WTC11 (cell line): Measurements from ENCODE around the gene ITGA11. TPM values are rescaled to one million over a fixed set of nuclear protein-coding genes. Genes with fewer than 3 reads are reported as not detected.

Source experiments
- ATAC-seq: fragments of 200-7000 bp; cut with Tn5 transposase; 2 replicates; pipeline ENCODE4 v1.10.0; 2021; ENCODE audit warnings: mild to moderate bottlenecking, moderate library complexity
- CTCF ChIA-PET: fragments of 300-600 bp; sonication (Branson Sonifier 250); formaldehyde crosslinking; loops from one replicate; lab custom pipeline; 2021; ENCODE audit warnings: antibody characterized with exemption; lab: Charles Lee
- POLR2A ChIA-PET: fragments of 350-600 bp; sonication (Branson Sonifier 250); formaldehyde crosslinking; loops from one replicate; lab custom pipeline; 2021; ENCODE audit warnings: antibody characterized with exemption; lab: Charles Lee
- DNase-seq: peaks from one replicate; pipeline ENCODE4 v3.0.0; 2021; ENCODE audit warnings: low spot score
- H3K27ac Mint-ChIP-seq: 2 replicates; pipeline ENCODE4 v1.8.0; 2021; ENCODE audit warnings: mixed read lengths
- H3K27me3 Mint-ChIP-seq: 2 replicates; pipeline ENCODE4 v1.8.0; 2021; ENCODE audit warnings: low read depth, mild to moderate bottlenecking, moderate library complexity, mixed read lengths
- H3K36me3 Mint-ChIP-seq: 2 replicates; pipeline ENCODE4 v1.8.0; 2021; ENCODE audit warnings: mixed read lengths
- H3K4me1 Mint-ChIP-seq: 2 replicates; pipeline ENCODE4 v1.8.0; 2022; ENCODE audit warnings: mixed read lengths
- H3K4me3 Mint-ChIP-seq: 2 replicates; pipeline ENCODE4 v1.8.0; 2021; ENCODE audit warnings: mild to moderate bottlenecking, moderate library complexity, mixed read lengths
- H3K9me3 Mint-ChIP-seq: 2 replicates; pipeline ENCODE4 v1.8.0; 2021; ENCODE audit warnings: mixed read lengths
- ATF1 ChIP-seq: sonication (generic); formaldehyde crosslinking; IDR thresholded peaks from 2 replicates; pipeline ENCODE4 v1.8.1; 2023; ENCODE audit warnings: mild to moderate bottlenecking, moderate library complexity, missing genetic modification reagents
- E2F1 ChIP-seq: sonication (generic); formaldehyde crosslinking; IDR thresholded peaks from 2 replicates; pipeline ENCODE4 v1.8.0; 2022; ENCODE audit warnings: mild to moderate bottlenecking, missing genetic modification reagents
- E2F5 ChIP-seq: sonication (generic); formaldehyde crosslinking; IDR thresholded peaks from 2 replicates; pipeline ENCODE4 v1.8.1; 2022; ENCODE audit warnings: mild to moderate bottlenecking, moderate library complexity, missing genetic modification reagents
- ELF4 ChIP-seq: sonication (generic); formaldehyde crosslinking; IDR thresholded peaks from 2 replicates; pipeline ENCODE4 v1.8.1; 2022; ENCODE audit warnings: low read depth, mild to moderate bottlenecking, moderate library complexity, missing genetic modification reagents
- ETV6 ChIP-seq: sonication (generic); formaldehyde crosslinking; IDR thresholded peaks from 2 replicates; pipeline ENCODE4 v1.8.1; 2022; ENCODE audit warnings: mild to moderate bottlenecking, missing genetic modification reagents
- FOXK1 ChIP-seq: sonication (generic); formaldehyde crosslinking; IDR thresholded peaks from 2 replicates; pipeline ENCODE4 v1.8.0; 2022; ENCODE audit warnings: mild to moderate bottlenecking, moderate library complexity, missing genetic modification reagents
- GABPB1 ChIP-seq: sonication (generic); formaldehyde crosslinking; IDR thresholded peaks from 2 replicates; pipeline ENCODE4 v1.8.1; 2023; ENCODE audit warnings: mild to moderate bottlenecking, missing genetic modification reagents
- KAT7 ChIP-seq: sonication (generic); formaldehyde crosslinking; IDR thresholded peaks from 2 replicates; pipeline ENCODE4 v1.8.1; 2023; ENCODE audit warnings: missing genetic modification reagents, mild to moderate bottlenecking, borderline replicate concordance
- MAX ChIP-seq: sonication (generic); formaldehyde crosslinking; IDR thresholded peaks from 2 replicates; pipeline ENCODE4 v1.8.0; 2022; ENCODE audit warnings: mild to moderate bottlenecking, missing genetic modification reagents
- PRDM15 ChIP-seq: sonication (generic); formaldehyde crosslinking; IDR thresholded peaks from 2 replicates; pipeline ENCODE4 v1.8.0; 2022; ENCODE audit warnings: missing genetic modification reagents
- RELA ChIP-seq: sonication (generic); formaldehyde crosslinking; IDR thresholded peaks from 2 replicates; pipeline ENCODE4 v1.8.1; 2022; ENCODE audit warnings: missing genetic modification reagents, mild to moderate bottlenecking, borderline replicate concordance
- SP1 ChIP-seq: sonication (generic); formaldehyde crosslinking; conservative IDR thresholded peaks from 2 replicates; pipeline ENCODE4 v1.8.1; 2022; ENCODE audit warnings: missing genetic modification reagents
- USF1 ChIP-seq: sonication (generic); formaldehyde crosslinking; IDR thresholded peaks from 2 replicates; pipeline ENCODE4 v1.8.0; 2022; ENCODE audit warnings: mild to moderate bottlenecking, missing genetic modification reagents
- ZBTB21 ChIP-seq: sonication (generic); formaldehyde crosslinking; IDR thresholded peaks from 2 replicates; pipeline ENCODE4 v1.8.1; 2023; ENCODE audit warnings: mild to moderate bottlenecking, missing genetic modification reagents, borderline replicate concordance
- ZNF219 ChIP-seq: sonication (generic); formaldehyde crosslinking; IDR thresholded peaks from 2 replicates; pipeline ENCODE4 v1.8.0; 2023; ENCODE audit warnings: missing genetic modification reagents, mild to moderate bottlenecking, borderline replicate concordance
- ZNF317 ChIP-seq: sonication (generic); formaldehyde crosslinking; IDR thresholded peaks from 2 replicates; pipeline ENCODE4 v1.8.1; 2023; ENCODE audit warnings: low read depth, mild to moderate bottlenecking, moderate library complexity, missing genetic modification reagents, borderline replicate concordance
- ZNF671 ChIP-seq: fragments of 250-450 bp; sonication (Bioruptor Pico); IDR thresholded peaks from 2 replicates; pipeline ENCODE4 v1.8.0; 2021; ENCODE audit warnings: mild to moderate bottlenecking
- ZSCAN18 ChIP-seq: fragments of 250-450 bp; sonication (Bioruptor Pico); IDR thresholded peaks from 2 replicates; pipeline ENCODE4 v2.1.2; 2022; ENCODE audit warnings: mild to moderate bottlenecking, moderate library complexity
- total RNA-seq: library from RNA; stranded (reverse); gene quantifications from 3 replicates; pipeline ENCODE4 v1.2.3, GENCODE V29; 2021

ITGA11 gene
- total RNA-seq, 1 experiment from 2014 or later = 0.15 TPM

GRCh38 chr15:68303560-68304436, 128.2 kb downstream of the ITGA11 start:
- DNase-seq = no peak

GRCh38 chr15:68303134-68303533, 128.8 kb downstream of the ITGA11 start:
- POLR2A ChIA-PET = interaction anchor here (0.6 to 1.2 kb wide), 2 partner anchors 17 to 26 kb away, joined by 3 to 4 read pairs; partner anchors contain the start of gene FEM1B
- Mint-ChIP-seq H3K9me3 (no peaks in the 10 kb centered on the region), H3K27ac (no peak overlapping the region), H3K27me3 (no peaks in the 10 kb centered on the region), H3K36me3 (no peaks in the 10 kb centered on the region), H3K4me3 (no peak overlapping the region), H3K4me1 (peaks cover 39% of the 10 kb centered on the region)
- DNase-seq (no peak), ATAC-seq (no peak)
- CTCF ChIA-PET = interaction anchor here (1.1 to 7.5 kb wide), 3 partner anchors 10 to 51 kb away, joined by 3 to 218 read pairs (median 107); no protein-coding TSS in a partner anchor
- no peak for TF ChIP-seq ATF1 (CRISPR knock-in tag)
- TF ChIP-seq FOXK1 (CRISPR knock-in tag) = no peak
- TF ChIP-seq ELF4 = no peak
- no peak for TF ChIP-seq ZNF317
- no peak for TF ChIP-seq KAT7
- no peak for TF ChIP-seq E2F1 (CRISPR knock-in tag)
- TF ChIP-seq SP1 (CRISPR knock-in tag) = no peak
- no peak for TF ChIP-seq ZNF671 (CRISPR knock-in tag)
- no peak for TF ChIP-seq MAX
- TF ChIP-seq PRDM15 = no peak
- no peak for TF ChIP-seq ZBTB21 (CRISPR knock-in tag)
- TF ChIP-seq RELA = no peak
- no peak for TF ChIP-seq ETV6 (CRISPR knock-in tag)
- no peak for TF ChIP-seq E2F5 (CRISPR knock-in tag)
- no peak for TF ChIP-seq GABPB1 (CRISPR knock-in tag)

More at GRCh38 chr15:68303560-68304436, 128.2 kb downstream of the ITGA11 start:
- Mint-ChIP-seq H3K4me1 (peaks cover 39% of the 10 kb centered on the region), H3K36me3 (no peaks in the 10 kb centered on the region), H3K27ac (0 out of 2 replicates have a peak overlapping the region, but pooled peaks have one; percentile 70), H3K4me3 (no peak overlapping the region), H3K27me3 (no peaks in the 10 kb centered on the region)
- TF ChIP-seq USF1 (CRISPR knock-in tag) (no peak), ZSCAN18 (CRISPR knock-in tag) (no peak), ZNF219 (CRISPR knock-in tag) (no peak)
- TF ChIP-seq, all 79 proteins: peak for 0
- CTCF ChIA-PET = interaction anchor here (0.9 to 7.5 kb wide), 16 partner anchors 9 to 109 kb away, joined by 3 to 218 read pairs (median 4); partner anchors contain the start of gene FEM1B
- POLR2A ChIA-PET = interaction anchor here (0.6 to 1.2 kb wide), 3 partner anchors 18 to 26 kb away, joined by 3 to 4 read pairs (median 4); partner anchors contain the start of gene FEM1B
- ATAC-seq = no peak
- H3K9me3 Mint-ChIP-seq = no peaks in the 10 kb centered on the region
